Measurements from ENCODE around the gene SLC66A1. TPM values are rescaled to one million over a fixed set of nuclear protein-coding genes. Genes with fewer than 3 reads are reported as not detected.

The SLC66A1 gene
- total RNA-seq, 4 donors from 2014 or later: 19.1 to 53.9 (median 35.3) TPM

GRCh38 chr1:19354531-19354981 is 42.4 kb downstream of the SLC66A1 start:
- Histone ChIP-seq H3K9me3 (no peaks in the 10 kb centered on the region), H3K27ac (peak overlapping the region in 1 of 4 donors; percentile 76), H3K4me3 (no peak overlapping the region), H3K36me3 (peaks cover 0 to 25% (median 9%) of the 10 kb centered on the region in 4 donors), H3K27me3 (no peaks in the 10 kb centered on the region), H3K4me1 (peaks cover 0 to 12% (median 6%) of the 10 kb centered on the region in 4 donors)
- intact Hi-C loops (cut with DNase I; ENCODE audit: low total_unique reads): no loop called here
- WGBS, 2 donors (ENCODE audit: low coverage in 1 of 2): 81 to 82% methylated on average over 4 to 6 of the region's 6 CpGs
- TF ChIP-seq EP300 (IDR thresholded peaks at IDR 0.05; ENCODE audit: low read depth) (no peak), CTCF (IDR thresholded peaks at IDR 0.05) (no peak), POLR2A (IDR thresholded peaks at IDR 0.05) (no peak), POLR2AphosphoS5 (IDR thresholded peaks at IDR 0.05) (no peak)
- in situ Hi-C loops (cut with MboI; ENCODE audit: low pct_ligation_motif_present in 1 of 4, low pct_unique_long_range_greater_than_20kb in 1 of 4, low sequenced_read_pairs in 3 of 4): loop anchor here in 1 of 4 donors (10.0 kb wide), 1 partner anchor 300 kb away; no protein-coding TSS in a partner anchor
- no peak for DNase-seq

GRCh38 chr1:19356266-19356665 is 44.1 kb downstream of the SLC66A1 start:
- in situ Hi-C loops (cut with MboI; ENCODE audit: low pct_ligation_motif_present in 1 of 4, low pct_unique_long_range_greater_than_20kb in 1 of 4, low sequenced_read_pairs in 3 of 4) (loop anchor here in 1 of 4 donors (10.0 kb wide), 1 partner anchor 299 kb away; no protein-coding TSS in a partner anchor), intact Hi-C loops (cut with DNase I; ENCODE audit: low total_unique reads) (no loop called here)
- 91% methylated on average over 5 of the region's 5 CpGs; no CpG with 5 or more reads in 1 of the 2 donors for WGBS, 2 donors (ENCODE audit: low coverage in 1 of 2)
- no peaks in the 10 kb centered on the region for H3K9me3 ChIP-seq
- H3K4me1 ChIP-seq: peaks cover 0 to 16% (median 7%) of the 10 kb centered on the region in 4 donors
- peaks cover 0 to 17% (median 9%) of the 10 kb centered on the region in 4 donors for H3K36me3 ChIP-seq
- H3K27ac ChIP-seq: no peak overlapping the region
- no peak overlapping the region for H3K4me3 ChIP-seq
- H3K27me3 ChIP-seq: no peaks in the 10 kb centered on the region
- TF ChIP-seq POLR2A (IDR thresholded peaks at IDR 0.05): no peak
- TF ChIP-seq EP300 (IDR thresholded peaks at IDR 0.05; ENCODE audit: low read depth): no peak
- no peak for TF ChIP-seq POLR2AphosphoS5 (IDR thresholded peaks at IDR 0.05)
- no peak for DNase-seq

GRCh38 chr1:19357299-19357986 is 45.3 kb downstream of the SLC66A1 start:
- WGBS, 2 donors (ENCODE audit: low coverage in 1 of 2): 93% methylated on average over 13 of the region's 13 CpGs; no CpG with 5 or more reads in 1 of the 2 donors
- H3K36me3 ChIP-seq: peaks cover 0 to 17% (median 9%) of the 10 kb centered on the region in 4 donors
- H3K9me3 ChIP-seq: no peaks in the 10 kb centered on the region
- DNase-seq: no peak
- no peak overlapping the region for H3K4me3 ChIP-seq
- peaks cover 0 to 16% (median 6%) of the 10 kb centered on the region in 4 donors for H3K4me1 ChIP-seq
- TF ChIP-seq POLR2A (IDR thresholded peaks at IDR 0.05) (no peak), EP300 (IDR thresholded peaks at IDR 0.05; ENCODE audit: low read depth) (no peak), POLR2AphosphoS5 (IDR thresholded peaks at IDR 0.05) (no peak), CTCF (IDR thresholded peaks at IDR 0.05) (no peak)
- H3K27me3 ChIP-seq: no peaks in the 10 kb centered on the region
- intact Hi-C loops (cut with DNase I; ENCODE audit: low total_unique reads) (no loop called here), in situ Hi-C loops (cut with MboI; ENCODE audit: low pct_ligation_motif_present in 1 of 4, low pct_unique_long_range_greater_than_20kb in 1 of 4, low sequenced_read_pairs in 3 of 4) (loop anchor here in 1 of 4 donors (10.0 kb wide), 1 partner anchor 297 kb away; no protein-coding TSS in a partner anchor)
- H3K27ac ChIP-seq: no peak overlapping the region

- intact Hi-C loops (cut with DNase I; ENCODE audit: low total_unique reads): no loop called here
- peaks cover 0 to 9% (median 5%) of the 10 kb centered on the region in 4 donors for H3K4me1 ChIP-seq
- no peaks in the 10 kb centered on the region for H3K9me3 ChIP-seq
- H3K36me3 ChIP-seq: peaks cover 0 to 17% (median 7%) of the 10 kb centered on the region in 4 donors
- no peak overlapping the region for H3K4me3 ChIP-seq
- no peak overlapping the region for H3K27ac ChIP-seq
- TF ChIP-seq EP300 (IDR thresholded peaks at IDR 0.05; ENCODE audit: low read depth) (no peak), POLR2A (IDR thresholded peaks at IDR 0.05) (no peak), POLR2AphosphoS5 (IDR thresholded peaks at IDR 0.05) (no peak), CTCF (IDR thresholded peaks at IDR 0.05) (no peak)
- H3K27me3 ChIP-seq: no peaks in the 10 kb centered on the region
- 87 to 93% methylated on average over 3 to 8 of the region's 8 CpGs for WGBS, 2 donors (ENCODE audit: low coverage in 1 of 2)
- in situ Hi-C loops (cut with MboI; ENCODE audit: low pct_ligation_motif_present in 1 of 4, low pct_unique_long_range_greater_than_20kb in 1 of 4, low sequenced_read_pairs in 3 of 4): loop anchor here in 1 of 4 donors (10.0 kb wide), 1 partner anchor 296 kb away; no protein-coding TSS in a partner anchor
- no peak for DNase-seq
These were observed 46.6 kb downstream of the SLC66A1 start for GRCh38 chr1:19358710-19359109.
